ENCODE data around the gene ZNF805. TPM values are rescaled to one million over a fixed set of nuclear protein-coding genes. Genes with fewer than 3 reads are reported as not detected.
"Not testable (repeated sequence)": the region's sequence is repeated elsewhere in the genome, so short reads cannot be mapped to it uniquely, and the experiment has no call there.

ZNF805 gene
- total RNA-seq, 1 donor from 2014 or later, result 20.4 TPM

DNA sequence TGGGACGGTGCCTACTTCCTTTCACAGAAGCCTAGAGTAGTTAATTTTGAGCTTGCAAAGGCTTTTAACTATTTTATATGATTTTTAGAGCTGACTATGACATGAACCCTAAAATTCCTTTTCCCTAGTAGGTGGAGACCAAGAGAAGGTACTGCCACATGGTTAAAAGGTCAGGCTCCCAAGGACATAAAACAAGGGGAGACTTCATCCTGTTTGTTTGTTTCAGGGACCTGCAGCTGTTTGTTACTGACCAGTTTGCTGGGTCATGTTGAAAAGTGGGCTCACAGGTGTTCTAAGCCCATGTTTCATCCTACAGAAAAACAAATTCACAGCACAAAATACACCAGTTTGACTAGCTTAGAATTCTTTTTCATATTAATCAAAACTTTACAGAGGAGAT, 36.0 kb downstream of the ZNF805 start:
- TF ChIP-seq CTCF (IDR thresholded peaks at IDR 0.05; ENCODE audit: unreplicated experiment), result no peak

DNA sequence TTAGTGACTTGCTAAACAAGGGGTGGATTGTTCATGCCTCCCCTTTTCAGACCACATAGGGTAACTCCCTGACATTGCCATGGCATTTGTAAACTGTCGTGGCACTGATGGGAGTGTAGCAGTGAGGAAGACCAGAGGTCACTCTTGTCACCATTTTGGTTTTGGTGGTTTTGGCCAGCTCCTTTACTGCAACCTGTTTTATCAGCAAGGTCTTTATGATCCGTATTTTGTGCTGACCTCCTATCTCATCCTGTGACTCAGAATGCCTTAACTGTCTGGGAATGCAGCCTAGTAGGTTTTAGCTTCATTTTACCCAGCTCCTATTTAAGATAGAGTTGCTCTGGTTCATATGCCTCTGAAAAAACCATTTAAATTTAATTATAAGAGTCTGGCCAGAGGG, 38.0 kb downstream of the ZNF805 start:
- Mint-ChIP-seq H3K4me1 (ENCODE audit: unreplicated experiment) (peaks cover 13% of the 10 kb centered on the region), H3K36me3 (ENCODE audit: low read depth, unreplicated experiment) (peaks cover 14% of the 10 kb centered on the region)
- not testable (repeated sequence) for DNase-seq (ENCODE audit: low spot score); H3K27ac Mint-ChIP-seq (ENCODE audit: unreplicated experiment); H3K27me3 Mint-ChIP-seq (ENCODE audit: unreplicated experiment); H3K4me3 Mint-ChIP-seq (ENCODE audit: unreplicated experiment); H3K9me3 Mint-ChIP-seq (ENCODE audit: unreplicated experiment)

More for the DNA sequence above, 36.0 kb downstream of the ZNF805 start:
- H3K36me3 Mint-ChIP-seq (ENCODE audit: low read depth, unreplicated experiment), result peaks cover 6% of the 10 kb centered on the region
- H3K9me3 Mint-ChIP-seq (ENCODE audit: unreplicated experiment), result no peaks in the 10 kb centered on the region
- DNase-seq (ENCODE audit: low spot score), result no peak
- H3K4me3 Mint-ChIP-seq (ENCODE audit: unreplicated experiment), result no peak overlapping the region
- peaks cover 9% of the 10 kb centered on the region for H3K27me3 Mint-ChIP-seq (ENCODE audit: unreplicated experiment)
- H3K27ac Mint-ChIP-seq (ENCODE audit: unreplicated experiment), result no peak overlapping the region
- H3K4me1 Mint-ChIP-seq (ENCODE audit: unreplicated experiment), result peaks cover 6% of the 10 kb centered on the region

DNA sequence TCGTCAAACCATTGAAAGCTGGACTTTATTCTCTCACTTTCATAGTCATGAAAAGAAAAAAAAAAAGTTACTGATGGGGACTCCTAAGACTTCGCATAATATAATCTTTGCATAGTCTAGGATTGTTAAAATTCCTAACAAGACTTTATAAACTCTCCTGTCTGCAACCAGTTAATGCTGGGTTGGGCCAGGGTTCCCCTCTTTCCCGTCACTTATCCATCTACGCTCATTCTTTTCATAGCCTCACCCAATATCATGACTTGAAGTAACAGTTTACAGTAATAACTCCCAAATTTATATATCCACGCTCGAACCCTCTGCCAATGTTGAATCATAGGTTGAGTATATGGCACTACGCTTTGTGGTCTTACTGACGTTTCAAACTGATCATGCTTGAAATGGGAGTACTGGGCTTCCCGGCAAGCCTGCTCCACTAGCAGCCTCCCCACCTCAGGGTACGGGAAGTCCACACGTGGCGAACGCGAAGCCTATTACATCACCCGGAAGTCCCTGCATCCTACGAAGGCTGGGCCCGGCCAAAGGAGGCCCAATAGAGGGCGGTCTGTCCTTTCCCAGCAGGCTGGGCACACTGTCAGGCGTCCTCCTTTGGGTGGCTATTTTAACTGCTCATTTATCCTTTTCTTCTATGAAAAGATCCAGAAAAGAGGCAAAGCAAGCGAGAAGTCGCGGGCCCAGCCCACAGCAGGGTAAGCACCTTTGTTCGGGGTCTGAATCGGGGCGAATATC, 39.2 kb downstream of the ZNF805 start:
- Mint-ChIP-seq H3K27me3 (ENCODE audit: unreplicated experiment) (peaks cover 11% of the 10 kb centered on the region), H3K4me1 (ENCODE audit: unreplicated experiment) (peaks cover 13% of the 10 kb centered on the region), H3K27ac (ENCODE audit: unreplicated experiment) (no peak overlapping the region), H3K4me3 (ENCODE audit: unreplicated experiment) (peak overlapping the region; percentile 38), H3K36me3 (ENCODE audit: low read depth, unreplicated experiment) (peaks cover 14% of the 10 kb centered on the region), H3K9me3 (ENCODE audit: unreplicated experiment) (no peaks in the 10 kb centered on the region)
- DNase-seq (ENCODE audit: low spot score), result peak; percentile 82
- TF ChIP-seq CTCF (IDR thresholded peaks at IDR 0.05; ENCODE audit: unreplicated experiment), result no peak

DNA sequence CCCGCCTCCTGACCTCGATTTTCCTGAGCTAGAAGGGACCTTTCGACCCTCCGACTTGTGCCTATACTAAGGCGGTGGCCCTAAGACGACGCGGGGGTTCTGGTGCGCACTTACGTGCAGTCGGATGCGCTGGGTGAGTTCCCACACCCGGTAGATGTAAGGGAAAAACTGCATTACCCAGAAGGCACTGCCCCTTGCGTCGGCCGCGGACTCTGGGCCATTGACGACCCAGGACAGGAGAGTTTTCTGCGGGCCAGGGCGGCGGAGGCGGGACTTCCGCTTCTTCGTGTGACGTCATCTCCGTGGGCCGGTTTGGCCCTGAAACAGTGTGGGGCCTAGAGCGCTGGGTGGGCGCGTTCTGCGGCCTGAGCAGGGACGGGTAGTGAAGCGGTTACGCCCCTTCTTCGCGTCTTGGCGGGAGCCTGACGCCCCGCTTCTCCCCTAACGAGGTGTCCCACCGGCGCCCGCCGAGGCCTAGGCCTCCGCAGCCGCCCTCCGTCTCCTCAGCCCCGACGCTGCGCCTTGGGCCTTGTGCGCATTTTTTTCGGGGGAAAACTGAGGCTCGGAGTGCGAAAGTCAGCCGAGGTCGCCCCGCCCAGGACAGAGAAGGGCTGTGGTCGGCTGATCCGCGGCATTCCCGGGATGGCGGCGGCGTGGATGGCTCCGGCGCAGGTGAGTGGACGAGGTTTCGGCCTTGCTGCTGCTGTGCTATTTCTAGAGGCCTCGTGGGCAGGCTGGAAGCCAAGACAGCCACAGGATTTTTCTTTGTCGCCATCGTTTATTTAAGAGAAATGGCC, 39.9 kb downstream of the ZNF805 start, which contains the start of gene ZNF460:
Gene ZNF460, plus strand, starts transcription at position 321 of the 797 bp plus-strand sequence. Its CDS starts 322 bp downstream, at position 643.
- DNase-seq (ENCODE audit: low spot score), result peak; percentile 94
- H3K27me3 Mint-ChIP-seq (ENCODE audit: unreplicated experiment), result peaks cover 11% of the 10 kb centered on the region
- H3K4me1 Mint-ChIP-seq (ENCODE audit: unreplicated experiment), result peaks cover 13% of the 10 kb centered on the region
- H3K4me3 Mint-ChIP-seq (ENCODE audit: unreplicated experiment), result no peak within 1 kb of the TSS
- no peaks in the 10 kb centered on the region for H3K9me3 Mint-ChIP-seq (ENCODE audit: unreplicated experiment)
- peak within 1 kb of the TSS; percentile 98 for H3K27ac Mint-ChIP-seq (ENCODE audit: unreplicated experiment)
- no peak for TF ChIP-seq CTCF (IDR thresholded peaks at IDR 0.05; ENCODE audit: unreplicated experiment)
- peaks cover 19% of the 10 kb centered on the region for H3K36me3 Mint-ChIP-seq (ENCODE audit: low read depth, unreplicated experiment)

DNA sequence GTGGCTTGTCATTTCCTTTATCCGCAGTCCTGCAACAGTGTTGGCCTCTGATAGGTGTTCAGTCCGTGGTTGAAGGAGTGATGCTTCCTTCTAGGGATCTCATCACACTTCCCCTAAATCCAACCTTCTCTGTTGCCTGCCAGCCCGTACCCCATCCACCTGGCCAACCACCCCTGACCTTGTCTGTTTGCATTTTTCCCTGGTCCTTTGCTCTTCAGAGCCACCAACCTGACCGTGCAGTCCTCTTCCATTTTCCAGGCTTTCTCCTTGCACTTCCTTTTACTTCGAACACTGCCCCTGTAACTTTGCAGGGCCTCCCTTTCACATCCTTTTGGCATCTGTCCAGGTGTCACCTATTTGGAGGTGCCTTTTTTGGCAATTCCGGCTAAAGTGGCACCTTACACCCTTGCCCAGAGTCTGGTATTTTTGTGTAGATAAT, 40.5 kb downstream of the ZNF805 start:
- Mint-ChIP-seq H3K27me3 (ENCODE audit: unreplicated experiment) (peaks cover 11% of the 10 kb centered on the region), H3K4me3 (ENCODE audit: unreplicated experiment) (no peak overlapping the region), H3K27ac (ENCODE audit: unreplicated experiment) (peak overlapping the region; percentile 98), H3K36me3 (ENCODE audit: low read depth, unreplicated experiment) (peaks cover 25% of the 10 kb centered on the region), H3K4me1 (ENCODE audit: unreplicated experiment) (peaks cover 13% of the 10 kb centered on the region), H3K9me3 (ENCODE audit: unreplicated experiment) (no peaks in the 10 kb centered on the region)
- DNase-seq (ENCODE audit: low spot score), result peak; percentile 4
- no peak for TF ChIP-seq CTCF (IDR thresholded peaks at IDR 0.05; ENCODE audit: unreplicated experiment)

All from endothelial cell (in vitro differentiated cells).